VCaP (cell line): ENCODE results near the gene RARB.

Experiments
- H3K27ac ChIP-seq: fragments of 450-650 bp; 2 replicates; pipeline ENCODE4 v1.5.1; 2017
- CTCF ChIP-seq: fragments of 450-650 bp; conservative IDR thresholded peaks from 2 replicates; pipeline ENCODE4 v1.5.1; 2017; ENCODE audit warnings: mild to moderate bottlenecking, moderate library complexity

The RARB gene

GRCh38 chr3:25520926-25521559 is 93.0 kb downstream of the RARB start:
- no peak for TF ChIP-seq CTCF
- H3K27ac ChIP-seq: no peak overlapping the region

GRCh38 chr3:25527336-25527735 is 99.3 kb downstream of the RARB start:
- no peak overlapping the region for H3K27ac ChIP-seq
- no peak for TF ChIP-seq CTCF

- H3K27ac ChIP-seq: no peak overlapping the region
- TF ChIP-seq CTCF: no peak
Measured at GRCh38 chr3:25527801-25528200, 99.7 kb downstream of the RARB start.

GRCh38 chr3:25531971-25532370 is 103.9 kb downstream of the RARB start:
- H3K27ac ChIP-seq: no peak overlapping the region
- TF ChIP-seq CTCF: no peak

GRCh38 chr3:25532431-25533162 is 104.5 kb downstream of the RARB start:
- H3K27ac ChIP-seq: no peak overlapping the region

GRCh38 chr3:25533399-25533798 is 105.3 kb downstream of the RARB start:
- TF ChIP-seq CTCF: no peak

More at GRCh38 chr3:25532431-25533162, 104.5 kb downstream of the RARB start:
- peak; percentile 50 for TF ChIP-seq CTCF

GRCh38 chr3:25534007-25534406 is 105.9 kb downstream of the RARB start:
- TF ChIP-seq CTCF: no peak
- H3K27ac ChIP-seq: no peak overlapping the region

More at GRCh38 chr3:25533399-25533798, 105.3 kb downstream of the RARB start:
- H3K27ac ChIP-seq: no peak overlapping the region
